Adrenal gland (tissue), 5 donors: ENCODE data around the gene SERAC1.

Experiments
- CTCF ChIP-seq, 6 experiments: fragments of 450-650 bp in 4 of 6; fragments of 200-600 bp in 2 of 6; sonication (generic) in 1 of 6; IDR thresholded peaks; 1 replicate in 5 of 6; 2 replicates in 1 of 6; pipeline versions ENCODE4 v1.5.1 to v1.8.0; 2016 to 2021; ENCODE audit warnings: antibody characterized with exemption in 6 of 6, mild to moderate bottlenecking in 2 of 6, moderate library complexity in 1 of 6
- POLR2A ChIP-seq, 2 donors: fragments of 450-650 bp; IDR thresholded peaks; one replicate each; pipeline ENCODE4 v1.6.1; 2017; ENCODE audit warnings: antibody characterized with exemption in 2 of 2, mild to moderate bottlenecking in 2 of 2, moderate library complexity in 1 of 2
- donor health status: DM: no; HTN: no; CAD: no.

GRCh38 chr6:158164579-158165170 lies 3.4 kb downstream of the SERAC1 start:
- TF ChIP-seq CTCF (IDR thresholded peaks at IDR 0.05) (no peak), POLR2A (IDR thresholded peaks at IDR 0.05) (no peak)
